ENCODE measurements around the gene MAPK11. TPM values are rescaled to one million over a fixed set of nuclear protein-coding genes. Genes with fewer than 3 reads are reported as not detected.

MAPK11 gene
- total RNA-seq, 1 donor, result 3.0 TPM

DNA sequence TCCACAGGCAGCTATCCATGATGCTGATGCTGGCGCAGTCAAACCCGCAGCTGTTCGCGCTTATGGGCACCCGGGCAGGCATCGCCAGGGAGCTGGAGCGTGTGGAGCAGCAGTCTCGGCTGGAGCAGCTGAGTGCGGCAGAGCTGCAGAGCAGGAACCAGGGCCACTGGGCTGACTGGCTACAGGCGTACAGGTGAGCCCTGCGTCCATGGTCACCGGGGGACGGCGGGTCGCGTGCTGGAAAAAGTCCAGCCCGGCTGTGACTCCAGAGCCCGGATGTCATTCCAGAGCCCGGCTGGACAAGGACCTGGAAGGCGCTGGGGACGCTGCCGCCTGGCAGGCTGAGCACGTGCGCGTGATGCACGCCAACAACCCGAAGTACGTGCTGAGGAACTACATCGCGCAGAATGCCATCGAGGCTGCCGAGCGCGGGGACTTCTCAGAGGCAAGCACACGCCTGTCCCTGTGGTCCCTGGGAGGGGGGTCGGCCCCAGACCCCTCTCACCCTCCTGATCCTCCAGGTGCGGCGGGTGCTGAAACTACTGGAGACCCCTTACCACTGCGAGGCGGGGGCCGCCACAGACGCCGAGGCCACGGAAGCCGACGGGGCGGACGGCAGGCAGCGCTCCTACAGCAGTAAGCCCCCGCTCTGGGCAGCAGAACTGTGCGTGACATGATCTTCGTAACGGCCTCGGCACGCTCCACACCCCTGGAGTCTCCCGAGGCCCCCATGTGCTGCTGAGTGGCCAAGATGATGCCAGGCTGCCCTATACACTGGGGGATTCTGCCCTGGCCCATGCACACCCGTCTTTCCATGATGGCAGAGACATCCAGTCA is 53.3 kb downstream of the MAPK11 start:
- TF ChIP-seq, protein P1, sequence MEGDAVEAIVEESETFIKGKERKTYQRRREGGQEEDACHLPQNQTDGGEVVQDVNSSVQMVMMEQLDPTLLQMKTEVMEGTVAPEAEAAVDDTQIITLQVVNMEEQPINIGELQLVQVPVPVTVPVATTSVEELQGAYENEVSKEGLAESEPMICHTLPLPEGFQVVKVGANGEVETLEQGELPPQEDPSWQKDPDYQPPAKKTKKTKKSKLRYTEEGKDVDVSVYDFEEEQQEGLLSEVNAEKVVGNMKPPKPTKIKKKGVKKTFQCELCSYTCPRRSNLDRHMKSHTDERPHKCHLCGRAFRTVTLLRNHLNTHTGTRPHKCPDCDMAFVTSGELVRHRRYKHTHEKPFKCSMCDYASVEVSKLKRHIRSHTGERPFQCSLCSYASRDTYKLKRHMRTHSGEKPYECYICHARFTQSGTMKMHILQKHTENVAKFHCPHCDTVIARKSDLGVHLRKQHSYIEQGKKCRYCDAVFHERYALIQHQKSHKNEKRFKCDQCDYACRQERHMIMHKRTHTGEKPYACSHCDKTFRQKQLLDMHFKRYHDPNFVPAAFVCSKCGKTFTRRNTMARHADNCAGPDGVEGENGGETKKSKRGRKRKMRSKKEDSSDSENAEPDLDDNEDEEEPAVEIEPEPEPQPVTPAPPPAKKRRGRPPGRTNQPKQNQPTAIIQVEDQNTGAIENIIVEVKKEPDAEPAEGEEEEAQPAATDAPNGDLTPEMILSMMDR (IDR thresholded peaks at IDR 0.05; ENCODE audit: insufficient read depth, low read length), result no peak

DNA sequence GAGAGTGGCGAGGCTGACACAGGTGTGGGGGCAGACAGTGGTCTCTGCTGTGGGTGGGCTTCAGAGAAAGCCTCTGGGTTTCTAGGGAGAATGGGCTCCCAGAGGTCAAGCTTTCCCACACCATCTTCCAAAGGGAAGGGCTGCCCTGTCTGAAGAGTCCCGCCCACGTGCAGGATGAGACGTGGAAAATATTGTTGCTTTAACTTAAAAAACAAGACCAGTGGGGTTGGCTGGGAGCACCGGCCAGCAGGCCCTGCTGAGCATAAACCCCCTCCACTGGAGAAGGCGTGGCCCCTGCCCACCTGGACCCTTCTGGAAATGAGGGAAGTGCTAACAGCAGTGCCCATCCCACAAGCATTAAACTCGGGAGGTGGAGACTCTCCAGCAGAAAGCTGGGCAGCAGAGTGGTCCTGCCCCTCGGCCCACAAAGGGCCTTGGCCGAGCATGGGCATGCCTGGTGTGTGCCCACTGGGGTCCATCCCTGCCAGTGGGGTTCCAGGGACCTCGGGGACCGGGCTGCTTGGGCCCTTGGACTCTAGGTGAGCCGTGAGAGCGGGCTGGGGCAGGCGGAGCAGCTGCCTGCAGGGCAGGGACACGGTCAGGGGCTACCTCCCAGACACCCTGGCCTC is 54.0 kb downstream of the MAPK11 start:
- no peak for DNase-seq (ENCODE audit: low read depth)
- TF ChIP-seq, protein P1 (IDR thresholded peaks at IDR 0.05; ENCODE audit: insufficient read depth, low read length), result no peak
- H3K4me3 ChIP-seq (ENCODE audit: low read depth, low read length), result no peak overlapping the region

More for the DNA sequence above, 53.3 kb downstream of the MAPK11 start:
- no peak overlapping the region for H3K4me3 ChIP-seq (ENCODE audit: low read depth, low read length)
- DNase-seq (ENCODE audit: low read depth), result no peak

DNA sequence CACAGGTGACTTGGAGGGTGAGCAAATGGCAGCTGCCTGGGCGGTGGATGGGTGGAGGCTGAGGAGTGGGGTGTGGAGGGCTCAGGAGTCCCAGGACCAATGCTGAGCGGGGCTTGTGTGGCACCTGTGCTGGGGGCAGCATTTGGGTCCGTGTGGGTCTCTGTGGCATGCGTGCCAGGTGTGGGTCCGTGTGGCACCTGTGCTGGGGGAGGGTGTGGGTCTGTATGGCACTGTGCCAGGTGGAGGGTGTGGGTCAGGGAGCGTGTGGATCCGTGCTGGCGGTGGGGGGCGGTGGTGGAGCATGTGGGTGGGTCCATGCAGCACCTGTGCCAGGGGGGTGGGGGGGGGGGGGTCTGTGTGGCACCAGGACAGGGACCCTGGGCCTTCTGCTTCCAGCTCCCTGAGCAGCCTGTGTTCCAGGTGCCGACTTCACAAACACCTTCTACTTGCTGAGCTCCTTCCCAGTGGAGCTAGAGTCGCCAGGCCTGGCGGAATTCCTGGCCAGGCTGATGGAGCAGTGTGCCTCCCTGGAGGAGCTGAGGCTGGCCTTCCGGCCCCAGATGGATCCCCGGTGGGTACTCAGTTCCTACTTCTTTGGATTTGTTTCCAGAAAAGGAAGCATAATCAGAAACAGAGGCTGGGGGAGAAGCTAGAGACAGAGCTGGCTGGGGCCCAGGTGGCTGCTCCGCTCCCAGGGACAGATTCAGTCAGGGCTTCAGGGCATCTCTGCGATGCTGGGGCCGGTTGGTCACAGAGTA is 54.7 kb downstream of the MAPK11 start:
- TF ChIP-seq, protein P1 (IDR thresholded peaks at IDR 0.05; ENCODE audit: insufficient read depth, low read length), result no peak
- DNase-seq (ENCODE audit: low read depth), result no peak
- H3K4me3 ChIP-seq (ENCODE audit: low read depth, low read length), result no peak overlapping the region

Other genes starting within 250 kb of the MAPK11 start
- gene TTLL8, start 212.1 kb downstream of the MAPK11 start, total RNA-seq (ENCODE audit: low replicate concordance), result not detected in 2 replicates
- gene MLC1, start 185.0 kb downstream of the MAPK11 start, total RNA-seq (ENCODE audit: low replicate concordance), result 0.09 TPM in 1 of 2 replicates, not detected in the other
- 5.1 and 12.0 TPM in 2 replicates for gene MOV10L1, start 180.4 kb downstream of the MAPK11 start, total RNA-seq (ENCODE audit: low replicate concordance)
- 0.90 TPM in 2 replicates for gene PANX2, start 99.6 kb downstream of the MAPK11 start, total RNA-seq (ENCODE audit: low replicate concordance)
- gene TRABD, start 84.5 kb downstream of the MAPK11 start, total RNA-seq (ENCODE audit: low replicate concordance), result 15.5 and 16.8 TPM in 2 replicates
- 15.5 and 17.3 TPM in 2 replicates for gene SELENOO, start 69.4 kb downstream of the MAPK11 start, total RNA-seq (ENCODE audit: low replicate concordance)
- 23.6 and 39.7 TPM in 2 replicates for gene TUBGCP6, start 25.4 kb downstream of the MAPK11 start, total RNA-seq (ENCODE audit: low replicate concordance)
- 15.4 and 26.7 TPM in 2 replicates for gene HDAC10, start 19.1 kb downstream of the MAPK11 start, total RNA-seq (ENCODE audit: low replicate concordance)
- 28.0 and 35.5 TPM in 2 replicates for gene MAPK12, start 8.7 kb downstream of the MAPK11 start, total RNA-seq (ENCODE audit: low replicate concordance)
- gene PLXNB2, start 37.3 kb upstream of the MAPK11 start, total RNA-seq (ENCODE audit: low replicate concordance), result 130 and 218 TPM in 2 replicates
- 2.8 and 4.3 TPM in 2 replicates for gene DENND6B, start 56.6 kb upstream of the MAPK11 start, total RNA-seq (ENCODE audit: low replicate concordance)
- gene PPP6R2, start 72.9 kb upstream of the MAPK11 start, total RNA-seq (ENCODE audit: low replicate concordance), result 38.5 and 62.6 TPM in 2 replicates
- gene SBF1, start 204.7 kb upstream of the MAPK11 start, total RNA-seq (ENCODE audit: low replicate concordance), result 70.9 and 76.1 TPM in 2 replicates
- 2.5 and 8.0 TPM in 2 replicates for gene ADM2, start 211.2 kb upstream of the MAPK11 start, total RNA-seq (ENCODE audit: low replicate concordance)
- not detected in 2 replicates for gene MIOX, start 216.5 kb upstream of the MAPK11 start, total RNA-seq (ENCODE audit: low replicate concordance)
- gene LMF2, start 237.3 kb upstream of the MAPK11 start, total RNA-seq (ENCODE audit: low replicate concordance), result 21.4 and 50.6 TPM in 2 replicates
- gene NCAPH2, start 237.8 kb upstream of the MAPK11 start, total RNA-seq (ENCODE audit: low replicate concordance), result 30.9 and 49.1 TPM in 2 replicates

All from fibroblast of the aortic adventitia (primary cell).